HepG2 (cell line): Measurements from ENCODE around the gene DNALI1. TPM values are rescaled to one million over a fixed set of nuclear protein-coding genes. Genes with fewer than 3 reads are reported as not detected.

Experiments used
- ADNP ChIP-seq: sonication (generic); formaldehyde crosslinking; IDR thresholded peaks from 2 replicates; pipeline ENCODE4 v1.4.0; 2020; ENCODE audit warnings: missing genetic modification reagents
- AKNA ChIP-seq: sonication (generic); formaldehyde crosslinking; IDR thresholded peaks from 2 replicates; pipeline ENCODE4 v1.4.0; 2020; ENCODE audit warnings: missing genetic modification reagents, borderline replicate concordance
- ATF4 ChIP-seq, 2 experiments: fragments of 450-650 bp in 1 of 2; sonication (generic) in 1 of 2; formaldehyde crosslinking; IDR thresholded peaks; 2 replicates each; pipeline versions ENCODE4 v1.5.0 to v1.8.0; 2020 to 2022; ENCODE audit warnings: mild to moderate bottlenecking in 1 of 2, missing genetic modification reagents in 1 of 2
- CHCHD3 ChIP-seq: sonication (generic); formaldehyde crosslinking; IDR thresholded peaks from 2 replicates; pipeline ENCODE4 v1.8.0; 2022; ENCODE audit warnings: mild to moderate bottlenecking, missing genetic modification reagents, moderate library complexity
- CSRNP1 ChIP-seq: sonication (generic); formaldehyde crosslinking; IDR thresholded peaks from 2 replicates; pipeline ENCODE4 v1.8.1; 2023; ENCODE audit warnings: mild to moderate bottlenecking, missing genetic modification reagents
- DBP ChIP-seq: sonication (generic); formaldehyde crosslinking; IDR thresholded peaks from 2 replicates; pipeline ENCODE4 v1.4.0; 2020; ENCODE audit warnings: missing genetic modification reagents; ENCODE audit errors: not compliant biosample characterization
- ELK4 ChIP-seq: sonication (generic); formaldehyde crosslinking; IDR thresholded peaks from 2 replicates; pipeline ENCODE4 v1.9.0; 2021; ENCODE audit warnings: missing genetic modification reagents, borderline replicate concordance
- FOXO1 ChIP-seq: sonication (generic); formaldehyde crosslinking; IDR thresholded peaks from 2 replicates; pipeline ENCODE4 v1.4.0; 2020; ENCODE audit warnings: missing genetic modification reagents
- MEIS1 ChIP-seq: sonication (generic); formaldehyde crosslinking; IDR thresholded peaks from 2 replicates; pipeline ENCODE4 v1.9.0; 2021; ENCODE audit warnings: mild to moderate bottlenecking, missing genetic modification reagents, moderate library complexity, borderline replicate concordance
- MYNN ChIP-seq: sonication (generic); formaldehyde crosslinking; IDR thresholded peaks from 2 replicates; pipeline ENCODE4 v1.4.0; 2020; ENCODE audit warnings: mild to moderate bottlenecking, low read depth, missing genetic modification reagents
- POGK ChIP-seq: sonication (generic); formaldehyde crosslinking; conservative IDR thresholded peaks from 2 replicates; pipeline ENCODE4 v1.8.0; 2022; ENCODE audit warnings: mild to moderate bottlenecking, moderate library complexity, missing genetic modification reagents
- ZNF343 ChIP-seq: sonication (generic); formaldehyde crosslinking; IDR thresholded peaks from 2 replicates; pipeline ENCODE4 v1.4.0; 2020; ENCODE audit warnings: mild to moderate bottlenecking, missing genetic modification reagents
- ZNF883 ChIP-seq: sonication (generic); formaldehyde crosslinking; IDR thresholded peaks from 2 replicates; pipeline ENCODE4 v1.5.1; 2020; ENCODE audit warnings: mild to moderate bottlenecking, missing genetic modification reagents; ENCODE audit errors: not compliant biosample characterization
- polyA plus RNA-seq, 8 experiments: library from polyadenylated mRNA; depleted of rRNA in 3 of 8; stranded (reverse) in 7 of 8; unstranded in 1 of 8; fragments of >200 nt; fragmentation: Illumina TruSeq in 4 of 8; extraction: Trizol in 4 of 8; gene quantifications; 2 replicates each; pipeline versions ENCODE4 v1.2.1 to v1.2.3, GENCODE V29; 2011 to 2016; ENCODE audit warnings: low read depth in 4 of 8, missing spikeins in 1 of 8, mixed read lengths in 1 of 8; ENCODE audit not compliant: insufficient read depth in 1 of 8
- total RNA-seq, 5 experiments: library from RNA; depleted of rRNA; stranded (reverse); fragments of >200 nt; fragmentation: Illumina TruSeq; extraction: Trizol; gene quantifications; 2 replicates each; pipeline ENCODE4 v1.2.3, GENCODE V29; 2016; ENCODE audit warnings: low read depth in 1 of 5

DNALI1 gene
- total and polyA plus RNA-seq, 2 of the 13 experiments (the other 11 are each of a cell fraction or from before 2014, with no cell fraction given): 0.42 to 0.70 TPM

GRCh38 chr1:37514350-37515184 is 42.2 kb upstream of the DNALI1 start, which contains the start of gene MEAF6 (continued):
- TF ChIP-seq POGK (CRISPR knock-in tag) (peak; percentile 36; the same call in 1 of the 2 replicates), CHCHD3 (peak; percentile 41; the same call in 1 of the 2 replicates), DBP (CRISPR knock-in tag) (peak; percentile 84), FOXO1 (0 out of 2 replicates have a peak, but pooled peaks have one; percentile 5), ATF4 (CRISPR knock-in tag; IDR thresholded peaks at IDR 0.05) (0 out of 4 replicates have a peak, but pooled peaks of 1 of the 2 experiments have one; percentile 24), MEIS1 (CRISPR knock-in tag) (0 out of 2 replicates have a peak, but pooled peaks have one; percentile 39), ADNP (peak; percentile 41; the same call in 1 of the 2 replicates), ZNF883 (CRISPR knock-in tag) (peak; percentile 71), AKNA (CRISPR knock-in tag) (0 out of 2 replicates have a peak, but pooled peaks have one; percentile 76), CSRNP1 (peak; percentile 40; the same call in 1 of the 2 replicates), ELK4 (CRISPR knock-in tag) (no peak), MYNN (CRISPR knock-in tag) (no peak), ZNF343 (peak; percentile 63; the same call in 1 of the 2 replicates)
